IMR-90 (cell line): Measurements from ENCODE around the gene PSMD8. TPM values are rescaled to one million over a fixed set of nuclear protein-coding genes. Genes with fewer than 3 reads are reported as not detected.

Source experiments
- ATAC-seq: fragments of 200-7000 bp; cut with Tn5 transposase; 2 replicates; pipeline ENCODE4 v1.9.1; 2020; ENCODE audit warnings: low read depth, mild to moderate bottlenecking, moderate library complexity
- BruUV-seq: library from RNA; stranded (reverse); fragments of 400-500 nt; replicated peaks from 2 replicates; lab custom pipeline; 2021; lab: Mats Ljungman, UMichigan
- CTCF ChIA-PET: fragments of 300-600 bp; formaldehyde crosslinking; extraction: SDS; loops from one replicate; lab custom pipeline; 2021; ENCODE audit warnings: antibody characterized with exemption; lab: Yijun Ruan, JAX
- POLR2A ChIA-PET: fragments of 300-600 bp; sonication (Branson Sonifier 250); formaldehyde crosslinking; loops from one replicate; lab custom pipeline; 2022; ENCODE audit warnings: antibody characterized with exemption; ENCODE audit not compliant: unreplicated experiment; lab: Charles Lee
- DNase-seq: peaks from one replicate; pipeline ENCODE4 v3.0.0; 2013
- H2AFZ ChIP-seq: replicated peaks from 2 replicates; pipeline ENCODE3; 2013; ENCODE audit warnings: low read length, mild to moderate bottlenecking; ENCODE audit not compliant: poor library complexity
- H2AK5ac ChIP-seq: 2 replicates; pipeline ENCODE4 v1.6.1; 2013; ENCODE audit warnings: low read depth, low read length, inconsistent platforms
- H2AK9ac ChIP-seq: replicated peaks from 2 replicates; pipeline ENCODE3; 2013; ENCODE audit warnings: mild to moderate bottlenecking, low read depth, low read length, moderate library complexity; ENCODE audit not compliant: poor library complexity
- H2BK120ac ChIP-seq: 2 replicates; pipeline ENCODE4 v1.6.1; 2013; ENCODE audit warnings: low read depth, low read length, inconsistent platforms
- H2BK15ac ChIP-seq: 3 replicates; pipeline ENCODE4 v1.6.1; 2013; ENCODE audit warnings: low read depth, low read length, inconsistent platforms
- H2BK20ac ChIP-seq: 2 replicates; pipeline ENCODE4 v1.6.1; 2013; ENCODE audit warnings: low read depth, mild to moderate bottlenecking, inconsistent platforms, low read length, moderate library complexity
- H2BK5ac ChIP-seq: 2 replicates; pipeline ENCODE4 v1.6.1; 2013; ENCODE audit warnings: mild to moderate bottlenecking, low read depth, low read length, inconsistent platforms; ENCODE audit not compliant: poor library complexity, severe bottlenecking
- H3K14ac ChIP-seq: replicated peaks from 2 replicates; pipeline ENCODE4 v1.6.1; 2013; ENCODE audit warnings: low read depth, low read length, inconsistent platforms
- H3K18ac ChIP-seq: 2 replicates; pipeline ENCODE4 v1.6.1; 2013; ENCODE audit warnings: low read depth, low read length, control low read depth
- H3K23ac ChIP-seq: 2 replicates; pipeline ENCODE4 v1.6.1; 2013; ENCODE audit warnings: low read depth, low read length, inconsistent platforms
- H3K27ac ChIP-seq: 2 replicates; pipeline ENCODE4 v1.5.1; 2013; ENCODE audit warnings: mild to moderate bottlenecking, control low read depth, low read length; ENCODE audit not compliant: insufficient read depth
- H3K27me3 ChIP-seq: 2 replicates; pipeline ENCODE4 v1.6.1; 2013; ENCODE audit warnings: low read length; ENCODE audit not compliant: control insufficient read depth, insufficient read depth
- H3K36me3 ChIP-seq: 2 replicates; pipeline ENCODE4 v1.6.1; 2013; ENCODE audit warnings: low read length, mixed read lengths; ENCODE audit not compliant: control insufficient read depth, insufficient read depth
- H3K4ac ChIP-seq: 2 replicates; pipeline ENCODE4 v1.6.1; 2013; ENCODE audit warnings: low read depth, low read length, inconsistent platforms
- H3K4me1 ChIP-seq: 2 replicates; pipeline ENCODE4 v1.6.1; 2013; ENCODE audit warnings: low read length, mixed read lengths; ENCODE audit not compliant: control insufficient read depth, insufficient read depth
- H3K4me2 ChIP-seq: 2 replicates; pipeline ENCODE4 v1.6.1; 2013; ENCODE audit warnings: low read depth, mild to moderate bottlenecking, control low read depth, low read length, moderate library complexity
- H3K4me3 ChIP-seq: 2 replicates; pipeline ENCODE4 v1.5.1; 2013; ENCODE audit warnings: low read depth, mild to moderate bottlenecking, control low read depth, low read length, moderate library complexity; ENCODE audit not compliant: insufficient read depth
- H3K56ac ChIP-seq: 2 replicates; pipeline ENCODE4 v1.6.1; 2013; ENCODE audit warnings: low read length, inconsistent platforms; ENCODE audit not compliant: insufficient read depth; ENCODE audit errors: extremely low read depth
- H3K79me1 ChIP-seq, 2 experiments: 2 replicates each; pipeline ENCODE4 v1.6.1; 2013; ENCODE audit warnings: low read length in 2 of 2, inconsistent platforms in 1 of 2, low read depth in 1 of 2
- H3K9ac ChIP-seq: 2 replicates; pipeline ENCODE4 v1.6.1; 2013; ENCODE audit warnings: low read depth, low read length, control low read depth
- H3K9me1 ChIP-seq: 2 replicates; pipeline ENCODE4 v1.6.1; 2013; ENCODE audit warnings: low read length, inconsistent platforms; ENCODE audit not compliant: insufficient read depth
- H3K9me3 ChIP-seq: 2 replicates; pipeline ENCODE4 v1.6.1; 2013; ENCODE audit warnings: low read length; ENCODE audit not compliant: control insufficient read depth, insufficient read depth
- H4K20me1 ChIP-seq: 2 replicates; pipeline ENCODE4 v1.6.1; 2013; ENCODE audit warnings: low read length, inconsistent platforms; ENCODE audit not compliant: insufficient read depth
- H4K5ac ChIP-seq: 2 replicates; pipeline ENCODE4 v1.6.1; 2013; ENCODE audit warnings: mild to moderate bottlenecking, low read depth, low read length, control low read depth
- H4K8ac ChIP-seq, 2 experiments: 2 replicates each; pipeline ENCODE4 v1.6.1; 2013; ENCODE audit warnings: low read depth in 2 of 2, low read length in 2 of 2, control low read depth in 1 of 2, inconsistent platforms in 1 of 2
- H4K91ac ChIP-seq: 2 replicates; pipeline ENCODE4 v1.6.1; 2013; ENCODE audit warnings: low read depth, low read length, inconsistent platforms; ENCODE audit not compliant: insufficient read depth
- CHD1 ChIP-seq: IDR thresholded peaks from 2 replicates; pipeline ENCODE4 v1.6.1; 2012; ENCODE audit warnings: low read depth, low read length, improper control_type of control experiment
- CTCF ChIP-seq: conservative IDR thresholded peaks from 2 replicates; pipeline ENCODE4 v1.5.1; 2012; ENCODE audit warnings: mild to moderate bottlenecking, low read depth, low read length, improper control_type of control experiment
- MXI1 ChIP-seq: IDR thresholded peaks from 2 replicates; pipeline ENCODE4 v1.6.1; 2012; ENCODE audit warnings: low read depth, mild to moderate bottlenecking, low read length, moderate library complexity, borderline replicate concordance
- POLR2A ChIP-seq: IDR thresholded peaks from 2 replicates; pipeline ENCODE4 v1.6.1; 2012; ENCODE audit warnings: mild to moderate bottlenecking, low read depth, low read length
- RCOR1 ChIP-seq: IDR thresholded peaks from 2 replicates; pipeline ENCODE4 v1.6.1; 2012; ENCODE audit warnings: mild to moderate bottlenecking, low read length, improper control_type of control experiment; ENCODE audit not compliant: insufficient replicate concordance
- RFX5 ChIP-seq: IDR thresholded peaks from 2 replicates; pipeline ENCODE4 v1.8.0; 2012; ENCODE audit warnings: low read depth, mild to moderate bottlenecking, low read length, moderate library complexity
- SMC3 ChIP-seq: fragments of 150-350 bp; IDR thresholded peaks from 2 replicates; pipeline ENCODE4 v1.6.1; 2016; ENCODE audit warnings: low read depth, mild to moderate bottlenecking, antibody characterized with exemption, low read length, moderate library complexity
- WGBS, 2 experiments: methylation state at CpG; one replicate each; pipeline versions ENCODE4 v1.1.5 to v1.1.7; 2013; ENCODE audit warnings: missing lambda C conversion rate in 2 of 2; ENCODE audit not compliant: insufficient read length in 1 of 2; ENCODE audit errors: extremely low coverage in 2 of 2; 5-methylcytosine and 5-hydroxymethylcytosine counted together
- dilution Hi-C: fragments of 300-500 bp; cut with HindIII; formaldehyde crosslinking; loops from one replicate; pipeline ENCODE4 v1.14.3; 2018; ENCODE audit warnings: low sequenced_read_pairs; ENCODE audit not compliant: unreplicated experiment
- in situ Hi-C: fragments of 300-500 bp; cut with MboI; formaldehyde crosslinking; loops from 3 replicates; pipeline ENCODE4 v1.14.3; 2019; ENCODE audit warnings: low sequenced_read_pairs, inconsistent platforms, mixed read lengths
- intact Hi-C: fragments of 100-400 bp; cut with micrococcal nuclease; formaldehyde crosslinking; loops from 2 replicates; pipeline ENCODE4 v1.10.0; 2022
- polyA plus RNA-seq, 3 experiments: library from polyadenylated mRNA; depleted of rRNA; stranded (reverse); fragments of >200 nt; gene quantifications; 2 replicates each; pipeline ENCODE4 v1.2.3, GENCODE V29; 2012; ENCODE audit warnings: low replicate concordance in 1 of 3
- total RNA-seq: library from RNA; depleted of rRNA; stranded (reverse); fragments of >200 nt; gene quantifications from 2 replicates; pipeline ENCODE4 v1.2.3, GENCODE V29; 2012

PSMD8 gene
- total and polyA plus RNA-seq, 2 of the 4 experiments (the other 2 are of a cell fraction), result 475 to 644 TPM

DNA sequence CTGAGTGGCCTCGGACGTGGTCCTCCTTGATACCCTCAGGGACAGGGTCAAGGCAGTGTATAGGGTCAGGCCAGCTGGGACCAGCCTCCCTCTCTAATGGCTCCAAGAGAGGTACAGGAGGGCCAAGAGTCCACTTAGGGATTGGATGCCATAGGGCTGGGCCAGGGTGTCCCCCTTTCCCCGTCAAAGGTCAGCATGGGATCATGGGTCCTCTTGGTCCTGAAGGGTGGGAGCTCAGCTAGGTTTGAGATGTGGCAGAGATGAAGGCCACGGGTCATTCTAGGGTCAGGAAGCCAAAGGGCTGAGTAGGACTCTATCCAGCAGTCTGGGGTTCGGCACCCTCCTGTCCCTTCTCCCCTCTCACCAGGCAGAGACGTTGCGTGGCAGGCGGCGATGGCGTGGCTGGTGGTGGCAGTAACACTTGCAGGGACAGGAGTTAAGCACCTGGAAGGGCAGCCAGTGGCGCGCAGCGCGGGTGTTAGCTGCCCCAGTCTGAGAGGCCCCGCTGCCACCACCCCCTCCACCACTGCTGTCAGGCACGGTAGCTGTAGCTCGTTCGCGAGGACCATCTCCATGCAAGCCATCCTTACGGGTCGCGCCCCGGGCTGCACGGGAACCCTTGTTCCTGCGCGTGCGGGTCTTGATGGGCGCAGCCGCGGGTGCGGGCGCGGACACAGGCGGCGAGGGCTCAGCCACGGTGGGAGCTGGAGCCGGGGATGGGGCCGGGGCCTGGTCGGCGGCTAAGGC is 10.9 kb downstream of the PSMD8 start:
- POLR2A ChIA-PET, result no interaction called here

More for the DNA sequence above, 10.9 kb downstream of the PSMD8 start:
- peaks cover 13 to 52% of the 10 kb centered on the region in 2 experiments; a peak in 3 of 4 replicates for H3K79me1 ChIP-seq
- no peak overlapping the region for H3K14ac ChIP-seq
- H4K8ac ChIP-seq, result no peak overlapping the region
- CTCF ChIA-PET, result interaction anchor here (1.9 kb wide), 1 partner anchor 9 kb away, joined by 5 read pairs; no protein-coding TSS in a partner anchor
- H2AK9ac ChIP-seq, result peak overlapping the region; percentile 28
- peaks cover 12% of the 10 kb centered on the region for H3K9me1 ChIP-seq
- dilution Hi-C loops, result no loop called here
- no peak overlapping the region for H3K56ac ChIP-seq
- no peak overlapping the region for H3K23ac ChIP-seq
- H3K4me1 ChIP-seq, result peaks cover 2% of the 10 kb centered on the region
- no peak for ATAC-seq
- no peak overlapping the region for H3K4ac ChIP-seq
- no peak overlapping the region for H2BK15ac ChIP-seq
- peaks cover 23% of the 10 kb centered on the region for H4K20me1 ChIP-seq
- no peak overlapping the region for H3K4me3 ChIP-seq
- no peak for DNase-seq
- no peak overlapping the region for H3K4me2 ChIP-seq
- H3K9ac ChIP-seq, result no peak overlapping the region
- H2AFZ ChIP-seq, result no peak overlapping the region
- no peak overlapping the region for H4K91ac ChIP-seq
- H3K27ac ChIP-seq, result no peak overlapping the region
- no peak overlapping the region for H2BK120ac ChIP-seq
- H3K27me3 ChIP-seq, result no peaks in the 10 kb centered on the region
- intact Hi-C loops, result loop anchor here (5.0 kb wide), 1 partner anchor 153 kb away; no protein-coding TSS in a partner anchor
- H4K5ac ChIP-seq, result no peak overlapping the region
- no peak overlapping the region for H3K18ac ChIP-seq
- in situ Hi-C loops, result no loop called here
- H2AK5ac ChIP-seq, result no peak overlapping the region
- no peak overlapping the region for H2BK5ac ChIP-seq
- no peak for TF ChIP-seq RFX5
- TF ChIP-seq MXI1, result no peak
- TF ChIP-seq POLR2A, result no peak
- no peak for TF ChIP-seq SMC3
- TF ChIP-seq CTCF, result no peak
- TF ChIP-seq CHD1, result no peak
- no peak for TF ChIP-seq RCOR1
- no TSS peak for BruUV-seq
- no peaks in the 10 kb centered on the region for H3K9me3 ChIP-seq
- H2BK20ac ChIP-seq, result no peak overlapping the region
- WGBS, 2 experiments, result 85% methylated on average over 16 of the region's 40 CpGs; no CpG with 5 or more reads in 1 of the 2 experiments
- H3K36me3 ChIP-seq, result peaks cover 41% of the 10 kb centered on the region
